ENCODE data around the gene GNG8. TPM values are rescaled to one million over a fixed set of nuclear protein-coding genes. Genes with fewer than 3 reads are reported as not detected.

GNG8 gene
- polyA plus RNA-seq (2013): not detected

DNA sequence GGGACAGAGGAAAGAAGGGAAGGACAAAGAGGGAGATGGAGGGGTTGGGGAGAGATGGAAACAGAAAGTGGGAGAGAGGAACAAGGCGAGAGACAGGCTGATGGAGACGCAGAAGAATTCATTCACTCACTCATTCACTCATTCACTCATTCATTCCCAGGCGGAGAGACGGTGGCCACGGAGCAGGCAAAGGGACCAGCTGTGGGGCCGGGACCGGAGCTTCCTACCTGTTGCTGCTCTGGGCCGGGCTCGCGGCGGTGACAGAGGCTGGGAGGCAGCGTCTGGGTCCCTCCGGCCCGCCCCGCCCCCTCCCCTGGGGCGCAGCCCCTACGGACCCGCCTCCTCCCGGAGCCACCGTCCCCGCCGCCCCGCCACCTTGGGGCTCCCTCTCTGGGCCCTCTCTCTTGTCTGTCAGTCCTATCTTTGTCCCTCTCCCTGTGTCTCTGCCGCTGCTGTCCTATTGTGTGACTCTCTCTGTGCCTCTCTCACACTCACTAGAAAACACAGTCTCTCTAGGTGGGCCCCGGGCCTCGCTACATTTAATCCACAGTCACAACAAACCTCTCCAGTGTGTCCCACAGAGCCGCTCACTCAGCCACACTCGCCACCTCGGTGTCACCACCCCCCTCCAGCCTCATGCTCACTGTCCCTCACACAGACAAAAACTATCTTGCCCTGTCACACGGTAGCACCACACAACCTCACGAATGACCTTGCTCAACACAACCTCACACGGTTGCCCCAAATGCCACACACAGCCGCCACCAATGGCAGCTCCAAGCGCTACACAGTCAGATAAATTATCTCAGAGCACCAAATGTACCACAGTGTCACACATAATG, at the start of gene GNG8:
Gene GNG8, minus strand, starts transcription at position 283 of the 842 bp plus-strand sequence. CDS start 1,520 bp downstream, outside the sequence.
- Histone ChIP-seq H3K27me3 (replicated peaks in 2 of 5; ENCODE audit: control insufficient read depth in 4 of 5, insufficient read depth in 5 of 5, low read length in 4 of 5) (peaks cover 0 to 57% (median 16%) of the 10 kb centered on the region in 5 experiments), H3K27ac (ENCODE audit: insufficient read depth in 1 of 2, low read depth in 1 of 2, low read length in 2 of 2, poor library complexity in 1 of 2, severe bottlenecking in 2 of 2) (no peak within 1 kb of the TSS)

GRCh38 chr19:46685189-46685588, 49.2 kb upstream of the GNG8 start:
- Histone ChIP-seq H3K9me3 (ENCODE audit: control extremely low read depth in 1 of 5, control insufficient read depth in 4 of 5, insufficient read depth in 2 of 5, low read depth in 1 of 5, low read length in 4 of 5) (no peaks in the 10 kb centered on the region), H3K27ac (ENCODE audit: insufficient read depth in 1 of 2, low read depth in 1 of 2, low read length in 2 of 2, poor library complexity in 1 of 2, severe bottlenecking in 2 of 2) (no peak overlapping the region), H3K27me3 (replicated peaks in 2 of 5; ENCODE audit: control insufficient read depth in 4 of 5, insufficient read depth in 5 of 5, low read length in 4 of 5) (no peaks in the 10 kb centered on the region), H3K36me3 (ENCODE audit: control insufficient read depth in 4 of 4, insufficient read depth in 4 of 4, low read length in 3 of 4) (peaks cover 20 to 78% (median 47%) of the 10 kb centered on the region in 4 experiments), H3K4me1 (ENCODE audit: control extremely low read depth in 1 of 4, control insufficient read depth in 4 of 4, insufficient read depth in 4 of 4, low read length in 3 of 4) (no peaks in the 10 kb centered on the region), H3K4me3 (ENCODE audit: control insufficient read depth in 1 of 7, extremely low read depth in 1 of 7, insufficient read depth in 4 of 7, low read depth in 2 of 7, low read length in 6 of 7) (no peak overlapping the region)
- ChIA-PET CTCF (interaction anchor here (0.8 kb wide), 1 partner anchor 18 kb away, joined by 3 read pairs; no protein-coding TSS in a partner anchor), POLR2A (no interaction called here)
- WGBS (ENCODE audit: insufficient coverage): 100% methylated on average over 1 of the region's 3 CpGs
- no peak for DNase-seq

More for the DNA sequence above, at the start of gene GNG8:
- Histone ChIP-seq H3K4me3 (ENCODE audit: control insufficient read depth in 1 of 7, extremely low read depth in 1 of 7, insufficient read depth in 4 of 7, low read depth in 2 of 7, low read length in 6 of 7) (no peak within 1 kb of the TSS), H3K4me1 (ENCODE audit: control extremely low read depth in 1 of 4, control insufficient read depth in 4 of 4, insufficient read depth in 4 of 4, low read length in 3 of 4) (peaks cover 3 to 51% (median 42%) of the 10 kb centered on the region in 4 experiments), H3K9me3 (ENCODE audit: control extremely low read depth in 1 of 5, control insufficient read depth in 4 of 5, insufficient read depth in 2 of 5, low read depth in 1 of 5, low read length in 4 of 5) (no peaks in the 10 kb centered on the region), H3K36me3 (ENCODE audit: control insufficient read depth in 4 of 4, insufficient read depth in 4 of 4, low read length in 3 of 4) (no peaks in the 10 kb centered on the region)
- WGBS (ENCODE audit: insufficient coverage): 40% methylated on average over 18 of the region's 34 CpGs
- ChIA-PET CTCF (interaction anchor here (0.6 to 2.0 kb wide), 3 partner anchors 19 to 25 kb away, joined by 3 to 6 read pairs (median 5); no protein-coding TSS in a partner anchor), POLR2A (no interaction called here)
- peak in 2 of 3 donors; percentile 42 to 62 for DNase-seq

DNA sequence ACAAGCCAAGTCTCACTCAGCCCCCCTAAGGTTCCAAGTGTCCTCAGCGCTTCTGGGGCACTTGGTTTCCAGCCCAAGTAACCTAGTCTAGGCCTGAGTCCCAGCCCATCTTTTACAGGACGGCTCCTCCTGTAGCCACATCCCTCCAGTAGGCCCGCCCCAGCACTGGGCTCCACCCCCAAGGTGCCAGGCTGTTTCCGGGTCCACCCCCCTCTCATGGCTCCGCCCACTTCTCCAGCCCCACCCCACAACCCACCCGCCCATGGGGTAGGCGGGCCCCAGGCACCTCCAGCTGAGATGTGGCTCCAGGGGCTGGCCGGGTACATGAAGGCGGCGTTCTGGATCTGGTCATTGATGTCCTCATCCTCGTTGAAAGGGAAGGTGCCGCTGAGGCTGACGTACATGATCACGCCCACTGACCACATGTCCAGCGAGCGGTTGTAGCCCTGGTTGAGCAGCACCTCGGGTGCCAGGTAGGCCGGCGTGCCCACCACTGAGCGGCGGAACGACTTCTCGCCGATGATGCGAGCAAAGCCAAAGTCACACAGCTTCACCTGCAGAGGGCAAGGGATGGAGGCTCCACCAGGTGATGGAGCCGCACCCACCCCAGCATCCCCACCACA, 42.2 kb upstream of the GNG8 start:
- no peaks in the 10 kb centered on the region for H3K27me3 ChIP-seq (replicated peaks in 2 of 5; ENCODE audit: control insufficient read depth in 4 of 5, insufficient read depth in 5 of 5, low read length in 4 of 5)
- 91% methylated on average over 24 of the region's 26 CpGs for WGBS (ENCODE audit: insufficient coverage)
- no peaks in the 10 kb centered on the region for H3K4me1 ChIP-seq (ENCODE audit: control extremely low read depth in 1 of 4, control insufficient read depth in 4 of 4, insufficient read depth in 4 of 4, low read length in 3 of 4)
- H3K4me3 ChIP-seq (ENCODE audit: control insufficient read depth in 1 of 7, extremely low read depth in 1 of 7, insufficient read depth in 4 of 7, low read depth in 2 of 7, low read length in 6 of 7): no peak overlapping the region
- ChIA-PET CTCF (interaction anchor here (1.1 kb wide), 1 partner anchor 14 kb away, joined by 3 read pairs; no protein-coding TSS in a partner anchor), POLR2A (no interaction called here)
- no peaks in the 10 kb centered on the region for H3K9me3 ChIP-seq (ENCODE audit: control extremely low read depth in 1 of 5, control insufficient read depth in 4 of 5, insufficient read depth in 2 of 5, low read depth in 1 of 5, low read length in 4 of 5)
- peak; percentile 43 to 68 (median 67) for DNase-seq
- H3K36me3 ChIP-seq (ENCODE audit: control insufficient read depth in 4 of 4, insufficient read depth in 4 of 4, low read length in 3 of 4): peaks cover 12 to 82% (median 47%) of the 10 kb centered on the region in 4 experiments
- H3K27ac ChIP-seq (ENCODE audit: insufficient read depth in 1 of 2, low read depth in 1 of 2, low read length in 2 of 2, poor library complexity in 1 of 2, severe bottlenecking in 2 of 2): no peak overlapping the region

- 98% methylated on average over 14 of the region's 21 CpGs for WGBS (ENCODE audit: insufficient coverage)
- Histone ChIP-seq H3K4me1 (ENCODE audit: control extremely low read depth in 1 of 4, control insufficient read depth in 4 of 4, insufficient read depth in 4 of 4, low read length in 3 of 4) (no peaks in the 10 kb centered on the region), H3K27ac (ENCODE audit: insufficient read depth in 1 of 2, low read depth in 1 of 2, low read length in 2 of 2, poor library complexity in 1 of 2, severe bottlenecking in 2 of 2) (no peak overlapping the region), H3K4me3 (ENCODE audit: control insufficient read depth in 1 of 7, extremely low read depth in 1 of 7, insufficient read depth in 4 of 7, low read depth in 2 of 7, low read length in 6 of 7) (no peak overlapping the region), H3K36me3 (ENCODE audit: control insufficient read depth in 4 of 4, insufficient read depth in 4 of 4, low read length in 3 of 4) (peaks cover 12 to 61% (median 43%) of the 10 kb centered on the region in 4 experiments), H3K9me3 (ENCODE audit: control extremely low read depth in 1 of 5, control insufficient read depth in 4 of 5, insufficient read depth in 2 of 5, low read depth in 1 of 5, low read length in 4 of 5) (no peaks in the 10 kb centered on the region), H3K27me3 (replicated peaks in 2 of 5; ENCODE audit: control insufficient read depth in 4 of 5, insufficient read depth in 5 of 5, low read length in 4 of 5) (no peaks in the 10 kb centered on the region)
- POLR2A ChIA-PET: interaction anchor here (0.6 kb wide), 1 partner anchor 1994 kb away, joined by 3 read pairs; no protein-coding TSS in a partner anchor
- CTCF ChIA-PET: interaction anchor here (0.7 to 2.2 kb wide), 7 partner anchors 8 to 63 kb away, joined by 3 to 12 read pairs (median 4); partner anchors contain the start of gene DACT3
- DNase-seq: peak in 2 of 3 donors; percentile 22
These were observed 38.6 kb upstream of the GNG8 start for GRCh38 chr19:46674416-46675178.

GRCh38 chr19:46670813-46671212, 34.8 kb upstream of the GNG8 start:
- Histone ChIP-seq H3K27me3 (replicated peaks in 2 of 5; ENCODE audit: control insufficient read depth in 4 of 5, insufficient read depth in 5 of 5, low read length in 4 of 5) (no peaks in the 10 kb centered on the region), H3K9me3 (ENCODE audit: control extremely low read depth in 1 of 5, control insufficient read depth in 4 of 5, insufficient read depth in 2 of 5, low read depth in 1 of 5, low read length in 4 of 5) (no peaks in the 10 kb centered on the region), H3K4me3 (ENCODE audit: control insufficient read depth in 1 of 7, extremely low read depth in 1 of 7, insufficient read depth in 4 of 7, low read depth in 2 of 7, low read length in 6 of 7) (no peak overlapping the region), H3K36me3 (ENCODE audit: control insufficient read depth in 4 of 4, insufficient read depth in 4 of 4, low read length in 3 of 4) (peaks cover 6 to 28% (median 20%) of the 10 kb centered on the region in 4 experiments), H3K27ac (ENCODE audit: insufficient read depth in 1 of 2, low read depth in 1 of 2, low read length in 2 of 2, poor library complexity in 1 of 2, severe bottlenecking in 2 of 2) (no peak overlapping the region), H3K4me1 (ENCODE audit: control extremely low read depth in 1 of 4, control insufficient read depth in 4 of 4, insufficient read depth in 4 of 4, low read length in 3 of 4) (no peaks in the 10 kb centered on the region)
- ChIA-PET POLR2A (no interaction called here), CTCF (interaction anchor here (0.9 to 1.0 kb wide), 2 partner anchors 9 to 57 kb away, joined by 4 read pairs; no protein-coding TSS in a partner anchor)
- no peak for DNase-seq

DNA sequence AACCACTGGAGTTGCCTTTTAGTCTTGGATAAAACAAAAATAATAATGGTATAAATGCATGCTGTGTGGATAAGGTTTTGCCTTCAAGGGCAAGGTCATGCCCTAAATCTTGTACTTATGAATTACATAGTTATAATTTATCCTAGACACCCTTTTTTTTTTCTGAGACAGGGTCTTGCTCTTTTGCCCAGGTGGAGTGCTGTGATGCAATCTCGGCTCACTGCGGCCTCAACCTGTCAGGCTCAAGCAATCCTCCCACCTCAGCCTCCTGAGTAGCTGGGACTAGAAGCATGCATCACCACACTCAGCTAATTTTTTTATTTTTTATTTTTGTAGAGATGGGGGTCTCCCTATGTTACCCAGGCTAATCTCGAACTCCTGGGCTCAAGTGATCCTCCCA, 32.7 kb upstream of the GNG8 start:
- ChIA-PET POLR2A (no interaction called here), CTCF (interaction anchor here (1.9 kb wide), 1 partner anchor 55 kb away, joined by 4 read pairs; no protein-coding TSS in a partner anchor)
- WGBS (ENCODE audit: insufficient coverage): 95% methylated on average over 3 of the region's 3 CpGs
- peaks cover 3 to 9% (median 7%) of the 10 kb centered on the region in 4 experiments for H3K36me3 ChIP-seq (ENCODE audit: control insufficient read depth in 4 of 4, insufficient read depth in 4 of 4, low read length in 3 of 4)
- H3K9me3 ChIP-seq (ENCODE audit: control extremely low read depth in 1 of 5, control insufficient read depth in 4 of 5, insufficient read depth in 2 of 5, low read depth in 1 of 5, low read length in 4 of 5): no peaks in the 10 kb centered on the region
- H3K4me1 ChIP-seq (ENCODE audit: control extremely low read depth in 1 of 4, control insufficient read depth in 4 of 4, insufficient read depth in 4 of 4, low read length in 3 of 4): no peaks in the 10 kb centered on the region
- H3K27me3 ChIP-seq (replicated peaks in 2 of 5; ENCODE audit: control insufficient read depth in 4 of 5, insufficient read depth in 5 of 5, low read length in 4 of 5): no peaks in the 10 kb centered on the region
- DNase-seq: no peak
- H3K4me3 ChIP-seq (ENCODE audit: control insufficient read depth in 1 of 7, extremely low read depth in 1 of 7, insufficient read depth in 4 of 7, low read depth in 2 of 7, low read length in 6 of 7): no peak overlapping the region
- no peak overlapping the region for H3K27ac ChIP-seq (ENCODE audit: insufficient read depth in 1 of 2, low read depth in 1 of 2, low read length in 2 of 2, poor library complexity in 1 of 2, severe bottlenecking in 2 of 2)
